Calu3 (cell line): ENCODE results near the gene CTAGE4. TPM values are rescaled to one million over a fixed set of nuclear protein-coding genes. Genes with fewer than 3 reads are reported as not detected.
"Not testable (repeated sequence)": the region's sequence is repeated elsewhere in the genome, so short reads cannot be mapped to it uniquely, and the experiment has no call there.

Source experiments
- Bru-seq: library from RNA; stranded (reverse); fragments of 400-500 nt; gene quantifications from one replicate; lab custom pipeline; 2021; lab: Mats Ljungman, UMichigan
- BruChase-seq, 2 experiments: library from RNA; stranded (reverse); fragments of 400-500 nt; gene quantifications; one replicate each; lab custom pipeline; 2021; lab: Mats Ljungman, UMichigan
- BruUV-seq: library from RNA; stranded (reverse); fragments of 400-500 nt; replicated peaks from 2 replicates; lab custom pipeline; 2021; lab: Mats Ljungman, UMichigan
- CTCF ChIA-PET: fragments of 300-600 bp; sonication (Branson Sonifier 250); formaldehyde crosslinking; loops from one replicate; lab custom pipeline; 2022; ENCODE audit warnings: antibody characterized with exemption; lab: Charles Lee
- DNase-seq: peaks from one replicate; pipeline ENCODE4 v3.0.0; 2022
- H3K27ac Mint-ChIP-seq: one replicate; pipeline ENCODE4 v1.8.0; 2022; ENCODE audit warnings: mixed read lengths; ENCODE audit not compliant: unreplicated experiment
- H3K27me3 Mint-ChIP-seq: one replicate; pipeline ENCODE4 v1.8.0; 2022; ENCODE audit warnings: mixed read lengths; ENCODE audit not compliant: unreplicated experiment
- H3K36me3 Mint-ChIP-seq: one replicate; pipeline ENCODE4 v1.8.0; 2022; ENCODE audit warnings: mild to moderate bottlenecking, moderate library complexity, mixed read lengths; ENCODE audit not compliant: insufficient read depth, unreplicated experiment
- H3K4me1 Mint-ChIP-seq: one replicate; pipeline ENCODE4 v1.8.0; 2022; ENCODE audit warnings: mild to moderate bottlenecking, low read depth, mixed read lengths; ENCODE audit not compliant: unreplicated experiment
- H3K4me3 Mint-ChIP-seq: one replicate; pipeline ENCODE4 v1.8.0; 2022; ENCODE audit warnings: mild to moderate bottlenecking, low read depth, moderate library complexity, mixed read lengths; ENCODE audit not compliant: unreplicated experiment
- H3K9me3 Mint-ChIP-seq: one replicate; pipeline ENCODE4 v1.8.0; 2022; ENCODE audit warnings: low read depth, mixed read lengths; ENCODE audit not compliant: unreplicated experiment
- CTCF ChIP-seq: fragments of 200-600 bp; IDR thresholded peaks from one replicate; pipeline ENCODE4 v1.8.0; 2022; ENCODE audit warnings: antibody characterized with exemption; ENCODE audit not compliant: unreplicated experiment
- intact Hi-C: fragments of 100-400 bp; cut with micrococcal nuclease; formaldehyde crosslinking; loops from one replicate; pipeline ENCODE4 v1.10.0; 2022; ENCODE audit not compliant: unreplicated experiment
- long read RNA-seq: library from polyadenylated mRNA; stranded (forward); transcript quantifications from one replicate; pipeline ENCODE4 v2.0.0, GENCODE V29; 2022
- total RNA-seq: library from RNA; stranded (reverse); gene quantifications from 2 replicates; pipeline ENCODE4 v1.2.3, GENCODE V29; 2022

The CTAGE4 gene
- total RNA-seq (20.0 and 20.7 TPM in 2 replicates), Bru-seq, nascent RNA (percentile 51 among the genes with signal in this experiment), BruChase-seq, experiment 1, labeled RNA remaining after a 6-hour chase (percentile 80 among the genes with signal in this experiment), BruChase-seq, experiment 2, labeled RNA remaining after a 2-hour chase (percentile 70 among the genes with signal in this experiment)
- long read RNA-seq, partial matches to known transcripts = 0 of 4 reads
- long read RNA-seq, other reads (novel, unspliced or antisense) = 0 of 4 reads

- H3K4me3 Mint-ChIP-seq, H3K27ac Mint-ChIP-seq, H3K9me3 Mint-ChIP-seq, intact Hi-C loops, DNase-seq, CTCF ChIA-PET, H3K4me1 Mint-ChIP-seq, H3K36me3 Mint-ChIP-seq, H3K27me3 Mint-ChIP-seq, BruUV-seq: not testable (repeated sequence)
These were observed at the start of gene CTAGE4 for GRCh38 chr7:144183166-144183565. Gene CTAGE4 (plus strand): TSS chr7:144183466. CDS start chr7:144183504, 38 bp downstream.

- TF ChIP-seq CTCF = no peak
- Mint-ChIP-seq H3K36me3 (no peaks in the 10 kb centered on the region), H3K9me3 (no peaks in the 10 kb centered on the region), H3K4me1 (no peaks in the 10 kb centered on the region), H3K27me3 (no peaks in the 10 kb centered on the region), H3K27ac (no peak overlapping the region), H3K4me3 (no peak overlapping the region)
- no TSS peak for BruUV-seq
- no peak for DNase-seq
- CTCF ChIA-PET = no interaction called here
- intact Hi-C loops = no loop called here
These were observed 49.1 kb upstream of the CTAGE4 start for GRCh38 chr7:144134116-144134515.

- Mint-ChIP-seq H3K27me3 (no peaks in the 10 kb centered on the region), H3K36me3 (no peaks in the 10 kb centered on the region), H3K4me3 (no peak overlapping the region), H3K9me3 (peaks cover 2% of the 10 kb centered on the region), H3K27ac (no peak overlapping the region), H3K4me1 (no peaks in the 10 kb centered on the region)
- intact Hi-C loops = no loop called here
- BruUV-seq = no TSS peak
- CTCF ChIA-PET = no interaction called here
- no peak for TF ChIP-seq CTCF
- DNase-seq = no peak
These were observed 45.8 kb upstream of the CTAGE4 start for GRCh38 chr7:144137501-144137900.

- Mint-ChIP-seq H3K4me3 (no peak overlapping the region), H3K36me3 (no peaks in the 10 kb centered on the region), H3K27ac (no peak overlapping the region), H3K4me1 (no peaks in the 10 kb centered on the region), H3K27me3 (no peaks in the 10 kb centered on the region), H3K9me3 (peaks cover 2% of the 10 kb centered on the region)
- CTCF ChIA-PET = no interaction called here
- no peak for DNase-seq
- intact Hi-C loops = no loop called here
- no TSS peak for BruUV-seq
- no peak for TF ChIP-seq CTCF
These were observed 41.1 kb upstream of the CTAGE4 start for GRCh38 chr7:144142187-144142586.

- peaks cover 16% of the 10 kb centered on the region for H3K9me3 Mint-ChIP-seq
- no peak overlapping the region for H3K4me3 Mint-ChIP-seq
- no peaks in the 10 kb centered on the region for H3K4me1 Mint-ChIP-seq
- no peak for TF ChIP-seq CTCF
- intact Hi-C loops = no loop called here
- H3K27me3 Mint-ChIP-seq = no peaks in the 10 kb centered on the region
- DNase-seq = no peak
- no TSS peak for BruUV-seq
- no peak overlapping the region for H3K27ac Mint-ChIP-seq
- CTCF ChIA-PET = interaction anchor here (0.6 kb wide), 1 partner anchor 301 kb away, joined by 3 read pairs; no protein-coding TSS in a partner anchor
- no peaks in the 10 kb centered on the region for H3K36me3 Mint-ChIP-seq
These were observed 38.8 kb upstream of the CTAGE4 start for GRCh38 chr7:144144426-144144825.
